Body of pancreas (tissue), 4 donors: ENCODE measurements around the gene RFX5.

Source experiments
- CTCF ChIP-seq, 7 experiments: fragments of 450-650 bp in 4 of 7; fragments of 200-600 bp in 3 of 7; sonication (generic) in 3 of 7; IDR thresholded peaks; one replicate each; pipeline ENCODE4 v1.5.1; 2016 to 2019; ENCODE audit warnings: antibody characterized with exemption in 7 of 7
- POLR2A ChIP-seq, 3 donors: fragments of 450-650 bp; IDR thresholded peaks; one replicate each; pipeline ENCODE4 v1.6.1; 2016; ENCODE audit warnings: antibody characterized with exemption in 3 of 3, mild to moderate bottlenecking in 2 of 3

- TF ChIP-seq CTCF (IDR thresholded peaks at IDR 0.05) = no peak
- no peak for TF ChIP-seq POLR2A (IDR thresholded peaks at IDR 0.05)
Observed at GRCh38 chr1:151371370-151372057, 24.5 kb upstream of the RFX5 start.
